ENCODE measurements around the gene AMOTL1. TPM values are rescaled to one million over a fixed set of nuclear protein-coding genes. Genes with fewer than 3 reads are reported as not detected.

Gene AMOTL1
- total and polyA plus RNA-seq, 2 of the 8 experiments (the other 6 are each of a cell fraction or from before 2014, with no cell fraction given) = 9.0 to 27.6 TPM

- Histone ChIP-seq H4K20me1 (replicated peaks in 1 of 2; ENCODE audit: control insufficient read depth in 1 of 2, insufficient read depth in 2 of 2, low read length in 2 of 2) (no peaks in the 10 kb centered on the region), H3K9ac (replicated peaks in 1 of 4; ENCODE audit: extremely low read depth in 1 of 4, low read depth in 3 of 4, low read length in 3 of 4) (no peak overlapping the region), H2BK5ac (ENCODE audit: low read depth, low read length) (no peak overlapping the region), H3K27me3 (replicated peaks in 1 of 4; ENCODE audit: control insufficient read depth in 3 of 4, extremely low read depth in 1 of 4, insufficient read depth in 3 of 4, low read length in 3 of 4) (no peaks in the 10 kb centered on the region), H2AK5ac (ENCODE audit: low read depth, low read length) (no peak overlapping the region), H3K9me3 (ENCODE audit: insufficient read depth in 2 of 2, low read depth in 1 of 2, low read length in 1 of 2) (no peaks in the 10 kb centered on the region), H3K23me2 (ENCODE audit: low read depth, low read length) (no peaks in the 10 kb centered on the region), H3K14ac (ENCODE audit: insufficient read length) (no peak overlapping the region), H4K5ac (ENCODE audit: insufficient read length, low read depth, low read length) (no peak overlapping the region), H3K27ac (ENCODE audit: low read depth, low read length) (no peak overlapping the region), H4K91ac (replicated peaks; ENCODE audit: insufficient read length, low read length) (no peak overlapping the region), H3K4me2 (ENCODE audit: insufficient read depth in 1 of 2, low read depth in 2 of 2, low read length in 2 of 2) (no peak overlapping the region), H4K8ac (ENCODE audit: extremely low read depth, insufficient read depth, low read length) (no peak overlapping the region), H2BK20ac (ENCODE audit: low read length) (no peak overlapping the region), H3K56ac (replicated peaks; ENCODE audit: insufficient read length, low read depth, low read length) (no peak overlapping the region), H2BK15ac (ENCODE audit: low read length) (no peak overlapping the region), H3K4ac (replicated peaks; ENCODE audit: insufficient read length, low read depth, low read length) (no peak overlapping the region), H2AFZ (ENCODE audit: low read length) (no peak overlapping the region), H3K23ac (ENCODE audit: insufficient read length) (no peak overlapping the region), H2BK120ac (replicated peaks; ENCODE audit: low read depth, low read length) (no peak overlapping the region), H3K79me2 (ENCODE audit: control insufficient read depth in 1 of 2, insufficient read depth in 2 of 2, low read length in 2 of 2) (no peaks in the 10 kb centered on the region), H3K79me1 (ENCODE audit: low read depth, low read length) (no peaks in the 10 kb centered on the region), H2BK12ac (ENCODE audit: low read depth, low read length) (no peak overlapping the region), H3K36me3 (ENCODE audit: control insufficient read depth in 2 of 4, insufficient read depth in 4 of 4, low read length in 3 of 4) (peaks cover 4 to 10% (median 9%) of the 10 kb centered on the region in 4 experiments; a peak in 7 of 8 replicates), H3K18ac (ENCODE audit: extremely low read depth, low read length) (no peak overlapping the region), H3K4me1 (replicated peaks in 1 of 4; ENCODE audit: control insufficient read depth in 3 of 4, insufficient read depth in 4 of 4, low read length in 3 of 4) (peaks cover 0 to 1% (median 0%) of the 10 kb centered on the region in 4 experiments; a peak in 1 of 7 replicates), H3K4me3 (ENCODE audit: extremely low read depth in 1 of 4, insufficient read depth in 2 of 4, low read depth in 3 of 4, low read length in 4 of 4) (no peak overlapping the region)
- POLR2A ChIA-PET (ENCODE audit: partially characterized antibody) = no interaction called here
- CTCF ChIA-PET (ENCODE audit: partially characterized antibody) = interaction anchor here (1.3 to 1.5 kb wide), 2 partner anchors 75 to 238 kb away, joined by 3 read pairs; no protein-coding TSS in a partner anchor
- no peak for DNase-seq (ENCODE audit: low read depth in 1 of 2, low spot score in 2 of 2)
- 91% methylated on average over 9 of the region's 9 CpGs; no CpG with 5 or more reads in 1 of the 2 experiments for WGBS, 2 experiments (ENCODE audit: extremely low coverage in 1 of 2, insufficient coverage in 1 of 2, insufficient read length in 1 of 2, insufficient replicate concordance in 2 of 2, low coverage in 1 of 2, low lambda C conversion rate in 2 of 2, missing lambda C conversion rate in 1 of 2)
- no peak for FAIRE-seq
- TF ChIP-seq ATF3 (IDR thresholded peaks at IDR 0.05; ENCODE audit: insufficient read depth, low read depth, low read length) (no peak), CHD2 (IDR thresholded peaks at IDR 0.05; ENCODE audit: low read length) (no peak), RNF2 (IDR thresholded peaks at IDR 0.05; ENCODE audit: borderline replicate concordance, low read depth, low read length, missing control alignments, poor library complexity, severe bottlenecking) (no peak), ASH2L (IDR thresholded peaks at IDR 0.05; ENCODE audit: low read length) (no peak), CTBP2 (IDR thresholded peaks at IDR 0.05; ENCODE audit: borderline replicate concordance, insufficient read depth, insufficient read length, low read length) (no peak), GTF2F1 (IDR thresholded peaks at IDR 0.05; ENCODE audit: borderline replicate concordance, low read depth, low read length) (no peak), RFX5 (IDR thresholded peaks at IDR 0.05; ENCODE audit: borderline replicate concordance, low read depth, low read length) (no peak), SAP30 (IDR thresholded peaks at IDR 0.05; ENCODE audit: insufficient read depth, insufficient replicate concordance, low read length) (no peak), RBBP5 (IDR thresholded peaks at IDR 0.05; ENCODE audit: borderline replicate concordance, low read depth, low read length) (no peak), TAF1 (IDR thresholded peaks at IDR 0.05; ENCODE audit: low read depth, low read length) (no peak), EZH2 (IDR thresholded peaks at IDR 0.05; ENCODE audit: low read depth, low read length, severe bottlenecking) (no peak), RXRA (IDR thresholded peaks at IDR 0.05; ENCODE audit: insufficient read depth, low read depth, low read length) (no peak)
These were observed 93.2 kb downstream of the AMOTL1 start for GRCh38 chr11:94861306-94861845.
